ENCODE data around the gene MPP3.

The MPP3 gene, protein sequence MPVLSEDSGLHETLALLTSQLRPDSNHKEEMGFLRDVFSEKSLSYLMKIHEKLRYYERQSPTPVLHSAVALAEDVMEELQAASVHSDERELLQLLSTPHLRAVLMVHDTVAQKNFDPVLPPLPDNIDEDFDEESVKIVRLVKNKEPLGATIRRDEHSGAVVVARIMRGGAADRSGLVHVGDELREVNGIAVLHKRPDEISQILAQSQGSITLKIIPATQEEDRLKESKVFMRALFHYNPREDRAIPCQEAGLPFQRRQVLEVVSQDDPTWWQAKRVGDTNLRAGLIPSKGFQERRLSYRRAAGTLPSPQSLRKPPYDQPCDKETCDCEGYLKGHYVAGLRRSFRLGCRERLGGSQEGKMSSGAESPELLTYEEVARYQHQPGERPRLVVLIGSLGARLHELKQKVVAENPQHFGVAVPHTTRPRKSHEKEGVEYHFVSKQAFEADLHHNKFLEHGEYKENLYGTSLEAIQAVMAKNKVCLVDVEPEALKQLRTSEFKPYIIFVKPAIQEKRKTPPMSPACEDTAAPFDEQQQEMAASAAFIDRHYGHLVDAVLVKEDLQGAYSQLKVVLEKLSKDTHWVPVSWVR

DNA sequence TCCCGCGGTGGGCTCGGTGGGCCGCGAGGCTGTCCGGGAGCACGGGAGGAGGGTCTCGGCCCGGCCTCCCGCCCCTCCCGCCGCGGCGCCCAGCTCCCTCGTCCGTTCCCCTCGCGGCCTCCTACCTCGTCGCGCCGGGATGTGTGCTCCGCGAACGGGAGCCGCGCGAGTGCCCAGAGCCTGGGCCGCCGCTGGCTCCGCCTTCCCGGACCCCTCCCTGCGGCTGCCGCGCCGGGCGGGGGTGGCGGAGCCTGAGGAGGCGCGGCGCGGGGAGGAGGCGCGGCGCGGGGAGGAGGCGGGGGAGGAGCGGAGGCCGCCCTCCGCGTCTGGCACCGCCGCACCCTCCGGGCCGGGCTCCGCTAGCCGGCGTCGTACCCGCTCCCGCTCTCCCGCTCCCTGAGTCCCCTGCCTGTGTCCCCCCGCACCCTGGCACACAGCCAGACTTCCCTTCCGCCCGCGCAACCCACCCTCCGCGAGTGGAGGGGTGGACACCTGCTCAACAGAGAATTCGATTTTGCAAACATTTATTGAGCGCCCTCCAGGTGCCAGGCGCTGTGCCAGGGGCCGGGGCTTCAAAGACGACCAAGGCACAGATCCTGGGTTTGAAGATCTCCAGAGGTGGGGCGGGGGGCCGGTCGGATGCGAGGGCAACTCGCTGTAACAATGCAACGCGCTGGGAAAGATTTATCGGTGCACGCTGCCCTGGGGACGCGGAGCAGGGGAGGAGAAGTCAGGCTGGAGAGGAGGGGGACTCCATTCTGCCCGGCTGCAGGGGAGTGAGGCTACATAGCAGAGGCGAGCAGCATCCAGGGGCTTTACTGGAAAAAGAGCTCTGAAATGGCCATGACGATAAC, at the start of gene MPP3:
Gene MPP3, minus strand, starts transcription at position 171 of the 854 bp plus-strand sequence. CDS start 1,240 bp downstream, outside the sequence.
- ChIA-PET CTCF (interaction anchor here (1.0 to 2.8 kb wide), 6 partner anchors 8 to 73 kb away, joined by 4 to 22 read pairs (median 4); partner anchors contain the start of gene CD300LG), POLR2A (interaction anchor here (0.6 kb wide), 1 partner anchor 11 kb away, joined by 3 read pairs; no protein-coding TSS in a partner anchor)
- no peak for DNase-seq (ENCODE audit: low read depth, low spot score)
- H3K4me3 ChIP-seq (ENCODE audit: low read depth, low read length): peak within 1 kb of the TSS; percentile 71
- TF ChIP-seq, protein P1, sequence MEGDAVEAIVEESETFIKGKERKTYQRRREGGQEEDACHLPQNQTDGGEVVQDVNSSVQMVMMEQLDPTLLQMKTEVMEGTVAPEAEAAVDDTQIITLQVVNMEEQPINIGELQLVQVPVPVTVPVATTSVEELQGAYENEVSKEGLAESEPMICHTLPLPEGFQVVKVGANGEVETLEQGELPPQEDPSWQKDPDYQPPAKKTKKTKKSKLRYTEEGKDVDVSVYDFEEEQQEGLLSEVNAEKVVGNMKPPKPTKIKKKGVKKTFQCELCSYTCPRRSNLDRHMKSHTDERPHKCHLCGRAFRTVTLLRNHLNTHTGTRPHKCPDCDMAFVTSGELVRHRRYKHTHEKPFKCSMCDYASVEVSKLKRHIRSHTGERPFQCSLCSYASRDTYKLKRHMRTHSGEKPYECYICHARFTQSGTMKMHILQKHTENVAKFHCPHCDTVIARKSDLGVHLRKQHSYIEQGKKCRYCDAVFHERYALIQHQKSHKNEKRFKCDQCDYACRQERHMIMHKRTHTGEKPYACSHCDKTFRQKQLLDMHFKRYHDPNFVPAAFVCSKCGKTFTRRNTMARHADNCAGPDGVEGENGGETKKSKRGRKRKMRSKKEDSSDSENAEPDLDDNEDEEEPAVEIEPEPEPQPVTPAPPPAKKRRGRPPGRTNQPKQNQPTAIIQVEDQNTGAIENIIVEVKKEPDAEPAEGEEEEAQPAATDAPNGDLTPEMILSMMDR (IDR thresholded peaks at IDR 0.05; ENCODE audit: insufficient read depth, low read length, missing control alignments): no peak

DNA sequence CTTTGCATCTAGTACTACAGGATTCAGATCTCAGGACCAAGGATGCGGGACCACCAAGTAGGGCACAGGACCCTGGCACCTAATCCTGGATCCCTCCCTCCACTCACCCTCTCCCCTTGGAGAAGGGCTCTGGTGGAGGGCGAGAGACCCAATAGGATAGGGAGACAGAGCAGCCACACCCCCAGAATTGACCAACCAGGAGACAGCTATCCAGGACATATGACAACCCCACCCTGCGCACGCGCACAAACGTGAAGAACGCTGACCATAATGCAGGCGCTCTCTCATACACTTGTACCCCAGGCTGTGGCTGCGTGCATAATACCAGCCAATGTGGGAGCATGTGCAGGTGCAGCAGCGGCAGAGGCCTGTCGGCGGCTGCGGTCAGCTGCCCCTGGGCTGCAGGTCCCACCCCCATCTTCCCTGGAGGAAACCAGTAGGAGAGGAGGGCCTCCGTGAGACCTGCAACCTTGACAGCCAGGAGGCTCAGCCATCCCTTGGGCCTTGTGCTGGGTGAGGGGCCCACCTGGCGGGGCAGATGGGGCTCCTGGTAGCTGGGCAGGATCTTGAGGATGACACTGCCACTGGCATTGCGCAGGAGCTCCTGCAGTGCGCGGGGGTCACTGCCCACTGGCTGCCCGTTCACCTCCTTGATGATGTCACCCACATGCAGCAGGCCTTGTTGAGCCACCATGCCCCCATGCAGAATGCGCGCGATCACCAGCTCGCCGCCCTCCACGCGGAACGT, 49.0 kb upstream of the MPP3 start:
- TF ChIP-seq, protein P1 (IDR thresholded peaks at IDR 0.05; ENCODE audit: insufficient read depth, low read length, missing control alignments): no peak
- no peak for DNase-seq (ENCODE audit: low read depth, low spot score)
- ChIA-PET POLR2A (no interaction called here), CTCF (interaction anchor here (0.8 to 7.7 kb wide), 5 partner anchors 8 to 115 kb away, joined by 3 to 121 read pairs (median 97); partner anchors contain the start of gene MPP2)
- H3K4me3 ChIP-seq (ENCODE audit: low read depth, low read length): no peak overlapping the region

DNA sequence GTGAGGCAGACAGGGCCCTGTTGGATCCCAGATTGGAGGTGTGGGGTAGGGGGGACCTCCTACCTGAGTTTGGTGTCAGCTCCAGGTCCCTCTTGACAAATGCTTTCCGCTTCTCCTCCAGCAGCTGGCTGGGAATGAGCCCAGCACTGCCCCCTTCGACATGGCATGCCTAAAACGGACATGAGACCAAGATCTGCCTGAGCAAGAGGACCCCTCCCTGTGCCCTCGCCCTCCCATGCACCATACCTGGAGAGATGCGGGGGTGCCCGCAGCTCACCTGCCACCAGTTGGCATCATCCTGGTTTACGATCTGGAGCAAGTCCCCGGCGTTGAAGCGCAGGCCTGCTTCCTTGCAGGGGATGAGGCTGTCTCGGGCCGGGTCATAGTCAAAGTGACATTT, 48.2 kb upstream of the MPP3 start:
- ChIA-PET CTCF (interaction anchor here (0.9 to 7.7 kb wide), 11 partner anchors 9 to 288 kb away, joined by 3 to 121 read pairs (median 30); partner anchors contain the start of genes ASB16, CD300LG and MPP2), POLR2A (no interaction called here)
- TF ChIP-seq, protein P1 (IDR thresholded peaks at IDR 0.05; ENCODE audit: insufficient read depth, low read length, missing control alignments): no peak
- H3K4me3 ChIP-seq (ENCODE audit: low read depth, low read length): no peak overlapping the region
- no peak for DNase-seq (ENCODE audit: low read depth, low spot score)

DNA sequence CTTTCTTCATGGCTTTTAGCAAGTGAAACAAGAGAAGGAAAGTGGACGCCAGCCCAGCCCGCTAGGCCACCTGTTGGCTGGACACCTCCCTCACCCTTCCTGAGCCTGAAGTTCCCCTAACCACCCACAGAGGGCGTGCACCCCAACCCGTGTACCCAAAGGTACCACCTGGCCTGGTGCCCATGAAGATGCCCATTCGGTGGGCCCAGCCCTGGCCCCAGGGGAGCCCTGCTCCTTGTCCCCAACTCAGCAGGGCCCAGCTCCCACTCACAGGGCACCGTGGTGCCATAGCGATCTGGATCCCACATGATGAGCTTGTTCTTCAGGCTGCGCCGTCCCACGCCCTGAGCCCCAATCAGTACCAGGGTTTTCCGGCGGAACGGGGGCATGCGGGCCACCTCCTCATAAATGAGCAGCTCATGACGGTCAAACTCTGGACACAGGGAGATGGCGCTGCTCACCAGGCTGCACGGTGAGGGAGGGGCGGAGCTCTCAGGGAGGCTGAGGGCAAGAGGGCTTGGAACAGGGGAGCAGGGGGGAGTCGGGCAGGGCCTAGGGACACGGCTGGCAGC, 47.6 kb upstream of the MPP3 start:
- CTCF ChIA-PET: interaction anchor here (0.9 to 7.7 kb wide), 16 partner anchors 10 to 288 kb away, joined by 3 to 121 read pairs (median 9); partner anchors contain the start of genes ASB16, CD300LG and MPP2
- no peak for DNase-seq (ENCODE audit: low read depth, low spot score)
- TF ChIP-seq, protein P1 (IDR thresholded peaks at IDR 0.05; ENCODE audit: insufficient read depth, low read length, missing control alignments): peak; percentile 60
- POLR2A ChIA-PET: no interaction called here
- no peak overlapping the region for H3K4me3 ChIP-seq (ENCODE audit: low read depth, low read length)

DNA sequence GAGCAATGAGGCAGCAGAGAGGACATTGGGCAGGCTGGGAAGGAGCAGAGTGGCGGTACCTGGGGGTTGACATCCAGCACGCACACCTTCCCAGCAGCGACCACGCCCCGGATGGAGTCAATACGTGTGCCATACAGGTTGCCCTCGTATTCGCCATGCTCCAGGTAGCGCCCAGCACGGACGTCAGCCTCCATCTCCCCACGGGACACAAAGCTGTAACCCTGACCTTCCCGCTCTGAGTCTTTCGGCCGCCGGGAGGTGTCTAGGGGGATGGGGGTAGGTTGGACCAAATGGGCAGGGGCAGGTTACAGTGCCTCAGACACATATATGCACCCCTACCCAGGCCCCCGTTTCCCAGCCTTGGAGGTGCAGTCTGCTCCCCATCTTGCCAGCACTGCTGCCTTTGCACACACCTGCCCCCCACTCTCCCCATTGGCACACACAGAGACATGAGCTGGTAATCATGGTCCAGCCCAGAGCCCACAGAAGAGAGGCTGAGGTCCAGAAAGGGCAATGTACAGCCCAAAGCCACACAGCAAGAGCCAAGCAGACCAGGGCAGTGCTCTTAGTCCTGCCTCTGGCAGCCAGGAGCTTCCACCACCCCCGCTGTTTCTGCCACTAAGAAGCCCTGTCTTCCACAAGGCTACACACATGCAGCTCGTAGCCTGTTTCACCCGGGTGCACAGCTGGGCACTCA, 46.9 kb upstream of the MPP3 start:
- no peak for DNase-seq (ENCODE audit: low read depth, low spot score)
- TF ChIP-seq, protein P1 (IDR thresholded peaks at IDR 0.05; ENCODE audit: insufficient read depth, low read length, missing control alignments): no peak
- POLR2A ChIA-PET: no interaction called here
- CTCF ChIA-PET: interaction anchor here (0.9 to 7.7 kb wide), 17 partner anchors 10 to 289 kb away, joined by 3 to 121 read pairs (median 9); partner anchors contain the start of genes ASB16, CD300LG and MPP2
- H3K4me3 ChIP-seq (ENCODE audit: low read depth, low read length): no peak overlapping the region

Data from AG04449 (cell line).